Measurements from ENCODE around the gene BCAS3.

Gene BCAS3

GRCh38 chr17:60631119-60631518 lies 46.5 kb upstream of the BCAS3 start:
- no peak overlapping the region for H3K18ac ChIP-seq (ENCODE audit: low read length)
- no peaks in the 10 kb centered on the region for H3K4me1 ChIP-seq (ENCODE audit: control insufficient read depth in 1 of 2, insufficient read depth in 2 of 2, low read length in 2 of 2)
- no peak overlapping the region for H3K23ac ChIP-seq (ENCODE audit: low read length)
- no CpG with 5 or more reads among the region's 6 CpGs for WGBS (ENCODE audit: extremely low coverage, insufficient coverage, insufficient read length)
- no peak overlapping the region for H3K4me3 ChIP-seq (ENCODE audit: low read depth, low read length)
- no peak overlapping the region for H2BK12ac ChIP-seq (ENCODE audit: low read length)
- no peaks in the 10 kb centered on the region for H3K79me1 ChIP-seq (ENCODE audit: low read length)
- DNase-seq, result no peak
- no peak overlapping the region for H3K14ac ChIP-seq (ENCODE audit: low read length)
- H4K8ac ChIP-seq (ENCODE audit: low read depth, low read length), result no peak overlapping the region
- no peaks in the 10 kb centered on the region for H3K9me3 ChIP-seq (ENCODE audit: insufficient read depth, low read depth, low read length)
- no peak overlapping the region for H4K12ac ChIP-seq (ENCODE audit: low read depth, low read length)
- H3K27ac ChIP-seq (ENCODE audit: low read depth, low read length), result no peak overlapping the region
- no peak overlapping the region for H2AFZ ChIP-seq (ENCODE audit: insufficient read depth, low read length, poor library complexity)
- no peaks in the 10 kb centered on the region for H3K27me3 ChIP-seq (ENCODE audit: insufficient read depth, low read length)
- peaks cover 17 to 22% of the 10 kb centered on the region in 2 experiments for H3K36me3 ChIP-seq (ENCODE audit: control insufficient read depth in 1 of 2, insufficient read depth in 2 of 2, low read length in 2 of 2)
- no peak overlapping the region for H2AK5ac ChIP-seq (ENCODE audit: low read length)
- no peak overlapping the region for H2BK5ac ChIP-seq (ENCODE audit: low read depth, low read length, poor library complexity)
- H2BK120ac ChIP-seq (ENCODE audit: insufficient read depth, low read length, poor library complexity), result no peak overlapping the region
- H3K4me2 ChIP-seq (ENCODE audit: low read length), result no peak overlapping the region
- H3K9ac ChIP-seq (ENCODE audit: low read length), result no peak overlapping the region
- H4K91ac ChIP-seq (ENCODE audit: low read depth, low read length), result no peak overlapping the region
- H3K79me2 ChIP-seq (ENCODE audit: control insufficient read depth, insufficient read depth, low read length, poor library complexity), result no peaks in the 10 kb centered on the region
- H3K4ac ChIP-seq (ENCODE audit: low read depth, low read length), result no peak overlapping the region

GRCh38 chr17:60637683-60638082 lies 40.0 kb upstream of the BCAS3 start:
- Histone ChIP-seq H3K4me3 (ENCODE audit: low read depth, low read length) (no peak overlapping the region), H3K27ac (ENCODE audit: low read depth, low read length) (no peak overlapping the region), H3K79me1 (ENCODE audit: low read length) (no peaks in the 10 kb centered on the region), H2BK5ac (ENCODE audit: low read depth, low read length, poor library complexity) (no peak overlapping the region), H2AK5ac (ENCODE audit: low read length) (no peak overlapping the region), H3K4ac (ENCODE audit: low read depth, low read length) (no peak overlapping the region), H3K4me1 (ENCODE audit: control insufficient read depth in 1 of 2, insufficient read depth in 2 of 2, low read length in 2 of 2) (no peaks in the 10 kb centered on the region), H3K79me2 (ENCODE audit: control insufficient read depth, insufficient read depth, low read length, poor library complexity) (no peaks in the 10 kb centered on the region), H3K9me3 (ENCODE audit: insufficient read depth, low read depth, low read length) (no peaks in the 10 kb centered on the region), H4K91ac (ENCODE audit: low read depth, low read length) (no peak overlapping the region), H3K14ac (ENCODE audit: low read length) (no peak overlapping the region), H4K12ac (ENCODE audit: low read depth, low read length) (no peak overlapping the region), H2AFZ (ENCODE audit: insufficient read depth, low read length, poor library complexity) (no peak overlapping the region), H3K27me3 (ENCODE audit: insufficient read depth, low read length) (no peaks in the 10 kb centered on the region), H3K4me2 (ENCODE audit: low read length) (no peak overlapping the region), H3K23ac (ENCODE audit: low read length) (no peak overlapping the region), H2BK120ac (ENCODE audit: insufficient read depth, low read length, poor library complexity) (no peak overlapping the region), H3K9ac (ENCODE audit: low read length) (no peak overlapping the region), H2BK12ac (ENCODE audit: low read length) (no peak overlapping the region), H3K18ac (ENCODE audit: low read length) (no peak overlapping the region), H3K36me3 (ENCODE audit: control insufficient read depth in 1 of 2, insufficient read depth in 2 of 2, low read length in 2 of 2) (peaks cover 14 to 21% of the 10 kb centered on the region in 2 experiments), H4K8ac (ENCODE audit: low read depth, low read length) (no peak overlapping the region)
- no peak for DNase-seq
- no CpG with 5 or more reads among the region's 2 CpGs for WGBS (ENCODE audit: extremely low coverage, insufficient coverage, insufficient read length)

- H3K4ac ChIP-seq (ENCODE audit: low read depth, low read length), result no peak overlapping the region
- no peak overlapping the region for H2AK5ac ChIP-seq (ENCODE audit: low read length)
- H3K27me3 ChIP-seq (ENCODE audit: insufficient read depth, low read length), result no peaks in the 10 kb centered on the region
- H3K14ac ChIP-seq (ENCODE audit: low read length), result no peak overlapping the region
- no peaks in the 10 kb centered on the region for H3K4me1 ChIP-seq (ENCODE audit: control insufficient read depth in 1 of 2, insufficient read depth in 2 of 2, low read length in 2 of 2)
- H2BK5ac ChIP-seq (ENCODE audit: low read depth, low read length, poor library complexity), result no peak overlapping the region
- no peak overlapping the region for H2AFZ ChIP-seq (ENCODE audit: insufficient read depth, low read length, poor library complexity)
- WGBS (ENCODE audit: extremely low coverage, insufficient coverage, insufficient read length), result no CpG with 5 or more reads among the region's 4 CpGs
- no peaks in the 10 kb centered on the region for H3K9me3 ChIP-seq (ENCODE audit: insufficient read depth, low read depth, low read length)
- H4K12ac ChIP-seq (ENCODE audit: low read depth, low read length), result no peak overlapping the region
- no peak overlapping the region for H3K27ac ChIP-seq (ENCODE audit: low read depth, low read length)
- no peak for DNase-seq
- H3K79me1 ChIP-seq (ENCODE audit: low read length), result no peaks in the 10 kb centered on the region
- no peak overlapping the region for H3K9ac ChIP-seq (ENCODE audit: low read length)
- H3K36me3 ChIP-seq (ENCODE audit: control insufficient read depth in 1 of 2, insufficient read depth in 2 of 2, low read length in 2 of 2), result peaks cover 13 to 22% of the 10 kb centered on the region in 2 experiments
- no peak overlapping the region for H3K4me2 ChIP-seq (ENCODE audit: low read length)
- no peak overlapping the region for H4K8ac ChIP-seq (ENCODE audit: low read depth, low read length)
- H3K79me2 ChIP-seq (ENCODE audit: control insufficient read depth, insufficient read depth, low read length, poor library complexity), result no peaks in the 10 kb centered on the region
- H3K18ac ChIP-seq (ENCODE audit: low read length), result no peak overlapping the region
- no peak overlapping the region for H3K4me3 ChIP-seq (ENCODE audit: low read depth, low read length)
- H4K91ac ChIP-seq (ENCODE audit: low read depth, low read length), result no peak overlapping the region
- H3K23ac ChIP-seq (ENCODE audit: low read length), result no peak overlapping the region
- no peak overlapping the region for H2BK120ac ChIP-seq (ENCODE audit: insufficient read depth, low read length, poor library complexity)
- no peak overlapping the region for H2BK12ac ChIP-seq (ENCODE audit: low read length)
These were observed 38.7 kb upstream of the BCAS3 start for GRCh38 chr17:60639019-60639330.

GRCh38 chr17:60640503-60640902 lies 37.1 kb upstream of the BCAS3 start:
- H3K4me3 ChIP-seq (ENCODE audit: low read depth, low read length), result no peak overlapping the region
- H3K79me2 ChIP-seq (ENCODE audit: control insufficient read depth, insufficient read depth, low read length, poor library complexity), result no peaks in the 10 kb centered on the region
- DNase-seq, result peak in 1 of 2 donors; percentile 13
- H2AFZ ChIP-seq (ENCODE audit: insufficient read depth, low read length, poor library complexity), result no peak overlapping the region
- no peaks in the 10 kb centered on the region for H3K79me1 ChIP-seq (ENCODE audit: low read length)
- H3K18ac ChIP-seq (ENCODE audit: low read length), result no peak overlapping the region
- no peak overlapping the region for H3K14ac ChIP-seq (ENCODE audit: low read length)
- no peak overlapping the region for H4K91ac ChIP-seq (ENCODE audit: low read depth, low read length)
- H2BK12ac ChIP-seq (ENCODE audit: low read length), result no peak overlapping the region
- H3K4me2 ChIP-seq (ENCODE audit: low read length), result no peak overlapping the region
- no peak overlapping the region for H4K8ac ChIP-seq (ENCODE audit: low read depth, low read length)
- no peaks in the 10 kb centered on the region for H3K27me3 ChIP-seq (ENCODE audit: insufficient read depth, low read length)
- H2BK120ac ChIP-seq (ENCODE audit: insufficient read depth, low read length, poor library complexity), result no peak overlapping the region
- peaks cover 8 to 15% of the 10 kb centered on the region in 2 experiments for H3K36me3 ChIP-seq (ENCODE audit: control insufficient read depth in 1 of 2, insufficient read depth in 2 of 2, low read length in 2 of 2)
- WGBS (ENCODE audit: extremely low coverage, insufficient coverage, insufficient read length), result no CpG with 5 or more reads among the region's 2 CpGs
- H4K12ac ChIP-seq (ENCODE audit: low read depth, low read length), result no peak overlapping the region
- H3K27ac ChIP-seq (ENCODE audit: low read depth, low read length), result no peak overlapping the region
- no peak overlapping the region for H3K23ac ChIP-seq (ENCODE audit: low read length)
- H3K4ac ChIP-seq (ENCODE audit: low read depth, low read length), result no peak overlapping the region
- no peaks in the 10 kb centered on the region for H3K4me1 ChIP-seq (ENCODE audit: control insufficient read depth in 1 of 2, insufficient read depth in 2 of 2, low read length in 2 of 2)
- H2BK5ac ChIP-seq (ENCODE audit: low read depth, low read length, poor library complexity), result no peak overlapping the region
- H3K9me3 ChIP-seq (ENCODE audit: insufficient read depth, low read depth, low read length), result no peaks in the 10 kb centered on the region
- no peak overlapping the region for H2AK5ac ChIP-seq (ENCODE audit: low read length)
- no peak overlapping the region for H3K9ac ChIP-seq (ENCODE audit: low read length)
